H1 (cell line): Measurements from ENCODE around the gene C5orf52. TPM values are rescaled to one million over a fixed set of nuclear protein-coding genes. Genes with fewer than 3 reads are reported as not detected.

ENCODE experiments used
- CTCF ChIA-PET: fragments of 300-600 bp; sonication (Branson Sonifier 250); formaldehyde crosslinking; loops from one replicate; lab custom pipeline; 2021; ENCODE audit not compliant: partially characterized antibody; lab: Charles Lee
- POLR2A ChIA-PET: fragments of 300-600 bp; sonication (Branson Sonifier 250); formaldehyde crosslinking; loops from one replicate; lab custom pipeline; 2021; ENCODE audit warnings: inconsistent platforms; ENCODE audit not compliant: partially characterized antibody; lab: Charles Lee
- DNase-seq, 2 experiments: peaks; one replicate each; pipeline versions ENCODE4 v3.0.0 to v3.0.0-alpha.2; 2010 to 2022; ENCODE audit warnings: low spot score in 2 of 2, low read depth in 1 of 2, mixed read lengths in 1 of 2
- FAIRE-seq: peaks from 2 replicates; lab custom pipeline; 2011; peaks lifted over from hg19 to GRCh38; lab: Jason Lieb, UNC
- H2AFZ ChIP-seq: 2 replicates; pipeline ENCODE4 v1.8.1; 2012; ENCODE audit warnings: low read length, inconsistent platforms
- H2AK5ac ChIP-seq: 2 replicates; pipeline ENCODE4 v1.6.1; 2013; ENCODE audit warnings: low read depth, low read length
- H2BK120ac ChIP-seq: replicated peaks from 2 replicates; pipeline ENCODE3; 2013; ENCODE audit warnings: low read depth, low read length, inconsistent platforms
- H2BK12ac ChIP-seq: 2 replicates; pipeline ENCODE4 v1.6.1; 2013; ENCODE audit warnings: low read depth, low read length
- H2BK15ac ChIP-seq: 2 replicates; pipeline ENCODE4 v1.6.1; 2013; ENCODE audit warnings: low read length
- H2BK20ac ChIP-seq: 2 replicates; pipeline ENCODE4 v1.6.1; 2013; ENCODE audit warnings: low read length
- H2BK5ac ChIP-seq: 2 replicates; pipeline ENCODE4 v1.6.1; 2013; ENCODE audit warnings: low read depth, low read length
- H3K14ac ChIP-seq: 2 replicates; pipeline ENCODE4 v1.6.1; 2013; ENCODE audit warnings: inconsistent platforms; ENCODE audit not compliant: insufficient read length
- H3K18ac ChIP-seq: 2 replicates; pipeline ENCODE4 v1.6.1; 2013; ENCODE audit warnings: low read length; ENCODE audit errors: extremely low read depth
- H3K23ac ChIP-seq: 2 replicates; pipeline ENCODE4 v1.6.1; 2013; ENCODE audit warnings: inconsistent platforms; ENCODE audit not compliant: insufficient read length
- H3K23me2 ChIP-seq: 2 replicates; pipeline ENCODE4 v1.6.1; 2013; ENCODE audit warnings: low read depth, low read length
- H3K27ac ChIP-seq: 2 replicates; pipeline ENCODE4 v1.6.1; 2011; ENCODE audit warnings: low read depth, low read length, inconsistent platforms
- H3K27me3 ChIP-seq, 4 experiments: replicated peaks in 1 of 4; 1 replicate in 1 of 4; 2 replicates in 3 of 4; pipeline versions ENCODE4 v1.6.1 to v1.8.1; 2011 to 2013; ENCODE audit warnings: low read length in 3 of 4, mild to moderate bottlenecking in 3 of 4, inconsistent platforms in 2 of 4, mixed read lengths in 2 of 4, moderate library complexity in 1 of 4; ENCODE audit not compliant: control insufficient read depth in 3 of 4, insufficient read depth in 3 of 4; ENCODE audit errors: extremely low read depth in 1 of 4
- H3K36me3 ChIP-seq, 4 experiments: 2 replicates each; pipeline versions ENCODE4 v1.6.1 to v1.8.1; 2011 to 2013; ENCODE audit warnings: mild to moderate bottlenecking in 4 of 4, low read length in 3 of 4, moderate library complexity in 2 of 4, control low read depth in 1 of 4, inconsistent platforms in 1 of 4; ENCODE audit not compliant: insufficient read depth in 4 of 4, control insufficient read depth in 2 of 4
- H3K4ac ChIP-seq: replicated peaks from 2 replicates; pipeline ENCODE3; 2013; ENCODE audit warnings: low read length, low read depth, mixed read lengths, inconsistent platforms; ENCODE audit not compliant: insufficient read length
- H3K4me1 ChIP-seq, 4 experiments: replicated peaks in 1 of 4; 1 replicate in 1 of 4; 2 replicates in 3 of 4; pipeline versions ENCODE4 v1.6.1 to v1.8.1; 2011 to 2013; ENCODE audit warnings: low read length in 3 of 4, inconsistent platforms in 2 of 4, mixed read lengths in 1 of 4; ENCODE audit not compliant: insufficient read depth in 4 of 4, control insufficient read depth in 3 of 4
- H3K4me2 ChIP-seq, 2 experiments: 2 replicates each; pipeline versions ENCODE4 v1.6.1 to v1.8.1; 2011 to 2013; ENCODE audit warnings: low read depth in 2 of 2, low read length in 2 of 2, control low read depth in 1 of 2, inconsistent platforms in 1 of 2, mild to moderate bottlenecking in 1 of 2; ENCODE audit not compliant: insufficient read depth in 1 of 2
- H3K4me3 ChIP-seq, 4 experiments: fragments of 200-600, 300-600 bp in 1 of 4; sonication (generic), shearing (Covaris generic), sonication (Bioruptor Twin) in 1 of 4; 2 replicates each; pipeline versions ENCODE4 v1.5.1 to v1.8.1; 2011 to 2016; ENCODE audit warnings: low read length in 4 of 4, low read depth in 3 of 4, control low read depth in 2 of 4, inconsistent platforms in 2 of 4, mild to moderate bottlenecking in 2 of 4, mixed read lengths in 1 of 4, moderate library complexity in 1 of 4; ENCODE audit not compliant: insufficient read depth in 2 of 4; ENCODE audit errors: extremely low read depth in 1 of 4
- H3K56ac ChIP-seq: replicated peaks from 2 replicates; pipeline ENCODE3; 2013; ENCODE audit warnings: low read depth, mild to moderate bottlenecking, mixed read lengths, low read length, inconsistent platforms; ENCODE audit not compliant: insufficient read length
- H3K79me1 ChIP-seq: 2 replicates; pipeline ENCODE4 v1.6.1; 2013; ENCODE audit warnings: low read depth, low read length, control low read depth
- H3K79me2 ChIP-seq, 2 experiments: 2 replicates each; pipeline versions ENCODE4 v1.6.1 to v1.8.1; 2012 to 2013; ENCODE audit warnings: low read length in 2 of 2, mild to moderate bottlenecking in 2 of 2, inconsistent platforms in 1 of 2; ENCODE audit not compliant: insufficient read depth in 2 of 2, control insufficient read depth in 1 of 2
- H3K9ac ChIP-seq, 4 experiments: replicated peaks in 1 of 4; 1 replicate in 1 of 4; 2 replicates in 3 of 4; pipeline versions ENCODE4 v1.6.1 to v1.8.1; 2011 to 2013; ENCODE audit warnings: low read depth in 3 of 4, low read length in 3 of 4, control low read depth in 2 of 4, mild to moderate bottlenecking in 2 of 4, moderate library complexity in 2 of 4, inconsistent platforms in 1 of 4; ENCODE audit errors: extremely low read depth in 1 of 4
- H3K9me3 ChIP-seq, 2 experiments: 2 replicates each; pipeline versions ENCODE4 v1.6.1 to v1.8.1; 2012 to 2013; ENCODE audit warnings: mild to moderate bottlenecking in 2 of 2, moderate library complexity in 2 of 2, control low read depth in 1 of 2, inconsistent platforms in 1 of 2, low read depth in 1 of 2, low read length in 1 of 2, mixed read lengths in 1 of 2; ENCODE audit not compliant: insufficient read depth in 2 of 2
- H4K20me1 ChIP-seq, 2 experiments: replicated peaks in 1 of 2; 2 replicates each; pipeline versions ENCODE3 to v1.8.1; 2011 to 2013; ENCODE audit warnings: inconsistent platforms in 2 of 2, low read length in 2 of 2, mild to moderate bottlenecking in 1 of 2; ENCODE audit not compliant: insufficient read depth in 2 of 2, control insufficient read depth in 1 of 2
- H4K5ac ChIP-seq: 2 replicates; pipeline ENCODE4 v1.6.1; 2013; ENCODE audit warnings: low read length, low read depth, mixed read lengths, inconsistent platforms; ENCODE audit not compliant: insufficient read length
- H4K8ac ChIP-seq: 2 replicates; pipeline ENCODE4 v1.8.0; 2013; ENCODE audit warnings: mild to moderate bottlenecking, moderate library complexity, low read length, inconsistent platforms; ENCODE audit not compliant: insufficient read depth; ENCODE audit errors: extremely low read depth
- H4K91ac ChIP-seq: replicated peaks from 2 replicates; pipeline ENCODE3; 2013; ENCODE audit warnings: low read length, mixed read lengths, inconsistent platforms; ENCODE audit not compliant: insufficient read length
- ATF3 ChIP-seq: IDR thresholded peaks from 2 replicates; pipeline ENCODE4 v1.6.1; 2011; ENCODE audit warnings: low read depth, mild to moderate bottlenecking, low read length; ENCODE audit not compliant: insufficient read depth
- CREB1 ChIP-seq: IDR thresholded peaks from 2 replicates; pipeline ENCODE4 v1.6.1; 2012; ENCODE audit warnings: inconsistent platforms
- CTCF ChIP-seq, 3 experiments: IDR thresholded peaks; 1 replicate in 2 of 3; 2 replicates in 1 of 3; pipeline versions ENCODE4 v1.5.1 to v1.6.1; 2011; ENCODE audit warnings: low read length in 3 of 3, mild to moderate bottlenecking in 3 of 3, inconsistent platforms in 2 of 3, low read depth in 1 of 3, moderate library complexity in 1 of 3; ENCODE audit not compliant: insufficient read depth in 1 of 3; ENCODE audit errors: control extremely low read depth in 1 of 3
- HDAC2 ChIP-seq, 2 experiments: fragments of 300-600 bp in 1 of 2; sonication (generic) in 1 of 2; IDR thresholded peaks; 2 replicates each; pipeline ENCODE4 v1.6.1; 2011 to 2012; ENCODE audit warnings: low read depth in 2 of 2, low read length in 2 of 2, mild to moderate bottlenecking in 2 of 2, moderate library complexity in 2 of 2, borderline replicate concordance in 1 of 2, inconsistent platforms in 1 of 2
- RAD21 ChIP-seq, 2 experiments: IDR thresholded peaks in 1 of 2; conservative IDR thresholded peaks in 1 of 2; 2 replicates each; pipeline ENCODE4 v1.6.1; 2011; ENCODE audit warnings: low read depth in 2 of 2, low read length in 2 of 2, improper control_type of control experiment in 1 of 2, inconsistent platforms in 1 of 2, mild to moderate bottlenecking in 1 of 2, moderate library complexity in 1 of 2
- RNF2 ChIP-seq: fragments of 200-900, 300-1000 bp; sonication (generic); IDR thresholded peaks from 2 replicates; pipeline ENCODE4 v1.7.1; 2016; ENCODE audit warnings: borderline replicate concordance, low read depth, mild to moderate bottlenecking, antibody characterized with exemption, low read length; ENCODE audit not compliant: poor library complexity, severe bottlenecking; ENCODE audit errors: missing control alignments
- TEAD4 ChIP-seq: IDR thresholded peaks from 2 replicates; pipeline ENCODE4 v1.6.1; 2012; ENCODE audit warnings: low read depth, low read length, inconsistent platforms, mixed read lengths
- USF2 ChIP-seq: IDR thresholded peaks from 2 replicates; pipeline ENCODE4 v1.6.1; 2011; ENCODE audit warnings: low read length, improper control_type of control experiment
- WGBS, 2 experiments: shearing (Covaris generic) in 1 of 2; methylation state at CpG; one replicate each; pipeline versions ENCODE4 v1.1.6 to v1.1.7; 2013 to 2015; ENCODE audit warnings: low lambda C conversion rate in 2 of 2, mixed read lengths in 2 of 2, inconsistent platforms in 1 of 2, low coverage in 1 of 2, missing lambda C conversion rate in 1 of 2; ENCODE audit not compliant: insufficient replicate concordance in 2 of 2, insufficient coverage in 1 of 2, insufficient read length in 1 of 2; ENCODE audit errors: extremely low coverage in 1 of 2, missing lambda C conversion rate in 1 of 2; 5-methylcytosine and 5-hydroxymethylcytosine counted together
- polyA plus RNA-seq, 7 experiments: library from polyadenylated mRNA; depleted of rRNA in 3 of 7; stranded (reverse) in 5 of 7; unstranded in 2 of 7; fragments of >200 nt in 5 of 7; fragments of 200-250 nt in 2 of 7; gene quantifications; 1 replicate in 5 of 7; 2 replicates in 1 of 7; 4 replicates in 1 of 7; pipeline versions ENCODE4 v1.2.1 to v1.2.3, GENCODE V29; 2011 to 2013; ENCODE audit warnings: missing spikeins in 2 of 7, mixed read lengths in 2 of 7
- total RNA-seq: library from RNA; stranded (reverse); fragmentation: NEBNext Ultra II Directional; extraction: Animal tissue kit (Norgen Biotek cat#: 25700); gene quantifications from 2 replicates; pipeline ENCODE4 v1.2.1, GENCODE V29; 2021

Gene C5orf52
- total and polyA plus RNA-seq, 2 of the 8 experiments (the other 6 are each of a cell fraction or from before 2014, with no cell fraction given): not detected

- ChIA-PET POLR2A (interaction anchor here (1.2 kb wide), 1 partner anchor 13 kb away, joined by 5 read pairs; the partner anchor contains the start of gene THG1L), CTCF (interaction anchor here (0.7 to 4.4 kb wide), 24 partner anchors 9 to 348 kb away, joined by 3 to 33 read pairs (median 5); partner anchors contain the start of genes LSM11, NIPAL4, SOX30 and THG1L)
- H3K4me2 ChIP-seq: no peak overlapping the region
- H4K8ac ChIP-seq: no peak overlapping the region
- H3K23me2 ChIP-seq: no peaks in the 10 kb centered on the region
- H4K5ac ChIP-seq: no peak overlapping the region
- no peak overlapping the region for H2BK20ac ChIP-seq
- no peak overlapping the region for H2BK12ac ChIP-seq
- H3K4me3 ChIP-seq: no peak overlapping the region
- no peak overlapping the region; the same call in 1 of the 2 replicates for H2AFZ ChIP-seq
- no peak overlapping the region for H2BK120ac ChIP-seq
- no peak overlapping the region for H3K4ac ChIP-seq
- H3K23ac ChIP-seq: no peak overlapping the region
- no peak overlapping the region for H3K56ac ChIP-seq
- H3K27me3 ChIP-seq: no peaks in the 10 kb centered on the region
- no peak overlapping the region for H2BK5ac ChIP-seq
- H3K18ac ChIP-seq: no peak overlapping the region
- H3K36me3 ChIP-seq: no peaks in the 10 kb centered on the region
- H2AK5ac ChIP-seq: no peak overlapping the region
- no peak for DNase-seq
- 85% methylated on average over 4 of the region's 4 CpGs; no CpG with 5 or more reads in 1 of the 2 experiments for WGBS, 2 experiments
- no peaks in the 10 kb centered on the region for H3K79me1 ChIP-seq
- H4K20me1 ChIP-seq: no peaks in the 10 kb centered on the region
- no peaks in the 10 kb centered on the region for H3K4me1 ChIP-seq
- no peak for FAIRE-seq
- H3K14ac ChIP-seq: no peak overlapping the region
- H2BK15ac ChIP-seq: no peak overlapping the region
- no peak overlapping the region for H3K27ac ChIP-seq
- H3K79me2 ChIP-seq: no peaks in the 10 kb centered on the region
- no peaks in the 10 kb centered on the region for H3K9me3 ChIP-seq
- no peak overlapping the region for H4K91ac ChIP-seq
- H3K9ac ChIP-seq: no peak overlapping the region
- TF ChIP-seq CTCF (IDR thresholded peaks at IDR 0.05; ENCODE audit: control extremely low read depth in 1 of 3, insufficient read depth in 1 of 3, low read depth in 1 of 3, low read length in 3 of 3) (peak in 2 of 3 experiments; percentile 33 to 36; a peak in 3 of 4 replicates), HDAC2 (IDR thresholded peaks at IDR 0.05; ENCODE audit: borderline replicate concordance in 1 of 2, low read depth in 2 of 2, low read length in 2 of 2) (no peak), ATF3 (no peak), TEAD4 (no peak), RAD21 (IDR thresholded peaks at IDR 0.05 in 1 of 2, conservative IDR thresholded peaks at IDR 0.05 in 1 of 2; ENCODE audit: low read depth in 2 of 2, low read length in 2 of 2) (peak; percentile 68 to 69), USF2 (no peak), CREB1 (no peak), RNF2 (no peak)
These were observed 47.2 kb downstream of the C5orf52 start for GRCh38 chr5:157718519-157718918.
